Amygdala (tissue), 56 donors: Measurements from ENCODE around the gene SLC10A7.
A peak's percentile ranks its signal among the peaks of the same experiment; 100 is the strongest.

Experiments used
- DNase-seq, 56 donors: peaks; one replicate each; lab custom pipeline; 2025; lab: John Stamatoyannopoulos, UW

SLC10A7 gene

DNA sequence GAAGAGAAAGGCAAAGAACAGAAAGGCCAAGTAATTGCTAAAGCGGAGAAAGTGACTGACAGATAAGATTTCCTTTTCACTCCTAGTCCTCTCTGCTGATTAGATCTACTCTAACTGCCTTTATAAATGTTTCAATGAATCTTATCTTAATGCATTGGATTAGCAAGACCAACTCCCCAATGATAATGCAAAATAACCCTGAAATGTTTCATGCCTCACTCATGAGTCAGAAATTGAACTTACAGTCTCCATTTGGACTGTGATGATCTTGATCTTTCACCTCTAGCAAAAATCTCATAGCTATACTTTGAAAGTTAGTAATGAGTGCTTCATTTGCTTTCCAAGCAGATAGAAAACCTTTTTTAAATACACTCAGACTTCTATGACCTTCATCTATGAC lies 26.5 kb downstream of the SLC10A7 start:
- DNase-seq: no peak

DNA sequence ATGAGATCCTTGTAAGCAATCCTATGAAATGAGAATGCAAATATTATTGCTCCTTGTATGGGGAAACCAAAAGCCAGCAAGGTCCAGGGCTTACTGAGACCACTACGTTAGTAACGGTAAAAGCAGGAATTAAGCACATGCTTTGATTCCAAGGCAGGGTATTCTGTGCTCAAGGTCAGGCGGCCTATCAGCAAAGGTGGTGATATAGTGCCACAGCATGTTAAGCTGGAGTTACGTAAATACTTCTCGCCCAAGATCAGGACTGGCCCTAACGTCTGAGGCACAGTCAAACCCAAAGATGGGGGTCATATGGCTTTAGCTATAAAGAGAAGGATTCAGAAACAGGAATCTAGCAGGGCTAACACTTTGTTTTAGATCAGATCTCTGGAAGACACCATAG lies 27.6 kb downstream of the SLC10A7 start:
- DNase-seq: no peak

DNA sequence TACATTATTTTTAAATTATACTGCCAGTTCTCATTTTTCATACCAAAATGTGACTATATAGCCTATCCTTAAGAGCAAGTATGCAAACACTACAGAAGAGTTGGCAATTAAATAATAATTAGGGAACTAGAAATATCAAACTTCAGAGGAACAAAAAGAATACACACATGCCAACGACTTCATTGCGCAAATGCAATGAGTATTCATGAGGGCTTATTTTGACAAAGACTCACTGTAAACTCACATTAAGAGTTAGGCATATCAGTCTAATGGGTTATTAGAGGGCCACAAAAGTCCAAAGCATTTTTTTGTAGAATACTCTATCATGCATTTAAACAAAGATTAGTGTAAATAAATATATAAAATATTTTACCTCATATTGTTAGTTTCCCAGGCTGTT lies 31.6 kb downstream of the SLC10A7 start:
- no peak for DNase-seq

DNA sequence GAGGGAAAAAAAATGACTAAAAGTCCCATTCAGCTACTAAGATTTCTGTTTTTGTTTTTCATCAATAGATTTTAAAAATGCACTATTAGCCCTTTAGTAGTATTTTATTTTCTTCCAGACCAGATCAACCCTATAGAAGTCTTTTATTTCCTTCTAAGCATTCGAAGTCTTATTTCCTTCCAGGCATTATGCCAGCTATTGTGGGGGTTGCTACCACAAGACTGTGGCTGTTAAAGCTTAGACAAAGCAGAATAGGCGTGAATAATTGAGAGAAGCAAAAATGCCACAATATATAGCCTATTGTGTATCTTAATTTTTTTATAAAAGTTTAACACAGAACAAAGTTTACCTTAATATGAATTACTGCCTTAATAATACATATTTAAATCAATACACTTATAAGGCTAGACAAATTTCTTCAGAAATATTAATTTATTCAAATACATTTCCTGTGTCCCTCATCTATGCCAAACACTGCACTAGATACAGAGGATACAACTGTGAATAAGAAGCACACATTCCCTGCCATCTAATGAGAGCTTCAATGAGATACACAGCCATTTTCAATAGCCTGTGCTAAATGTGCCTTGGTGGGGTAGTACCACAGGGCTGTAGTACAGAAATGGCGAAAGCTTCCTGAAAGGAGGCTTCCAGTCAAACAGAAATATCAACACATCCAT lies 33.1 kb downstream of the SLC10A7 start:
- DNase-seq: no peak

DNA sequence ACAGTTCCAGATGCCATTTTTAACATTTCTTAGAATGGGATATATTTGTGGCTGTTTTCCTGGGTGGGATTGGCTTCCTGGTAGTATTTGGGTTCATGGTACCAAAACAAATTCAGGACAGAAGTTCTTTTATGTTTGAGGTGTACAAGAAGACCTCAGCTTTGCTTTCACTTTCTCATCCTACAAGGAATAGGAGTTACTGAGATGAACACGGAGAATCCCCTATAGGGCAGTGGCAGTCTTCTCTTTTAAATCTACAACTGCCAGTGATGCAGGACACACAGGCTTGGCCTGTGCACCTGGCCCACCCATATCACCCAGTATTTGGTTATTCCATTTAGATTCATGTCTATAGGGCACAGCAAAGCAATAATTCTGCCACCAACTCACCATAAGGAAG lies 35.2 kb downstream of the SLC10A7 start:
- DNase-seq: no peak

DNA sequence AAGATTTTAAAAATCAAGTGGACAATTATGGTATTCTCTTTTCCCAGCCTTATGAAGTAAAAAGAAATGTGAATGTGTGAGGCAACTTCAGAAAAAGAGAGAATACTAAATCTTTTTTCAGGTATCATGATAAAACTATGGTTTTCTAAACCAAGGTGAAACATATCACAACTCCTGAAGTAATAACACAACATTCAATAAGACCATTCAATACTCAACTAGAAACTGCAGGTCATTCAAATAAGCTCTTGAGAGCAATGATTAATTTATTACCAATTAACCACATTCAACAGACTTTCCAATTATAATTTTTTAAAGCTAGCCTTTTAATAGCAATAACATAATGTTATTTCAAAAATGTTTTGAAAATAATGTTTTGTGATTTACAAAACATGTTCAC lies 35.8 kb downstream of the SLC10A7 start:
- DNase-seq: no peak

DNA sequence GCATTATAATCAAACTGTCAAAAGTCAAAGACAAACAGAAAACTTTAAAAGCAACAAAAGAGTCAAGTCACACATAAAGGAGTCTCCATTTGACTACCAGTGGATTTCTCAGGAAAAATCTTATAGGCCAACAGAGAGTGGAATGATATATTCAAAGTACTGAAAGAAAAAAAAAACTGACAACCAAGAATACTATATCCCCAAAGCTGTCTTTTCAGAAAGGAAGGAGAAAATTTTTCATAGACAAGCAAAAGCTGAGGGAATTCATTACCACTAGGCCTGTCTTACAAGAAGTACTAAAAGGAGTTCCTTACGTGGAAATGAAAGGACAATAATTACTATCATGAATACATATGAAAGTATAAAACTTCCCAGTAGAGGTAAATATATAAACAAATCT lies 39.0 kb downstream of the SLC10A7 start:
- DNase-seq: no peak

DNA sequence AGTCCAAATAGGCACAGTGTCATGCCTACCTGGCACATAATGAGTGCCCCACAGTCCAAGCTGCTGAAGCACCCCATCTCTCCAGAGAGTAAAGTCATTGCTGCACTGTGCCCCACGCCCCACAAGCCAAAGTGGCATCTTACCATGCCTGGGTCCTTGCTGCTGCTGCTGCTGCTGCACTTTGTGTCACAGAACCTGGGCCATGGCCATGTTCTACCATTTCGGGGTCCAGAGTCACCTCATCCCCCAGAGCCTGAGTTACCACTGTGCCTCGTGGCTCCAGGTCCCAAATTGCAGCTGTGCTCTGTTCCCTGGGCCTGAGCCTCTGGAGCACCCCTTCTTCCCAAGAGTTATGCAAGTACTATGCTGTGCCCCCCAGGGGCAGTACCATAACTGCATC lies 40.5 kb downstream of the SLC10A7 start:
- DNase-seq: no peak

DNA sequence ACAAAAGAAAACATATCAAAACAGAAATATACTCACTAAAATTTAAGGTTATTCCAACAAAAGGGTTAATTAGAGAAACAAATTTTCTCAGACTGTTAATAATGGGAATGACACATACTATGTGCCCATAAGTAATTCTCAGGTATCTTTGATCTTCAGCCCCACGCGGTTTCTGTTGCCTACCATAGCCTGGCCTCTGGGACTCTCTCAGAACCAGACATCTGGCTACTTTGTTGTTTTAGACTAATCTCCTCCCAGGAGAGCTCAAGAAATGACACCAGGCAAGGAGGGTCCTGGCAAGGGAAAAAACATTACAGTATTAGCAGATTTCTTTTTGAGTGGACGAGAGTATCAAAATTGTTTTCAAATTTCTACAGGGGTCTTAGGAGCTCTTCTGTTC lies 43.7 kb downstream of the SLC10A7 start:
- DNase-seq: no peak

DNA sequence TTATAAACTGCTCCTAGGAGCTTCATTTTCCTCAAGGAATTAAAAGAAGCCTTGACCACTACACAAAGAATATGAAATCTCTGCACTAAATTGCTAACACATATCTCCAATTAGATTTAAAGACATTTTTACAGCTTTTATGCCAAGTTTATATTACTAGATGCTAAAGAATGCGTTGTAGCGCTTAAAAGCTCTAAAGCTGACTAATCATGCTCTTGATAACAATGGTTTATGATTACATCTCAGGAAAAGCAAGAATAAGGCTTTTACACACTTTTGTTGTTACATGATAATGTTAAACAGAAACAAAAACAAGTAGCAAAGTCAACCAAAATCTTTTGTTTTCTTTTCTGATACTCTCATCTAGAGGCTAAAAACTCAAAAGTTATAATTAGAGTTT lies 44.7 kb downstream of the SLC10A7 start:
- no peak for DNase-seq

DNA sequence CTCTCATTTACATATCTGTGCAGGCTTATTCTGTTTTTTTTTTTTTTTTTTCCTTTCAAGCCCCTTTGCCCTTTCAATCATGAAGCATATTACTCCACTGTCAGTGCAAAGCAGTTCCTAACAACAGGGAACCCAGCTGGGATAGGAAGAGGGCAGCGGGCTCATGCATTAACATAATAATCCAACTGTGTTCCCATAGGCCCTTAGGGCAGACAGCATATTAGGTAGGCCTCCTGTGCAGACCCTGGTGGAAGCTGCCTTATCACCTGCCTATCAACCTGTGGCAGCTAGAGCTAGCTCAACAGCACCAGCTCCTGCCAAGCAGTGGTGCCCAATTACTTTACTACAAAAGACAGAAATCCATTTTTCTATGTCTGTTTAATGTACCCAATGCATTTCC lies 49.3 kb downstream of the SLC10A7 start:
- no peak for DNase-seq

DNA sequence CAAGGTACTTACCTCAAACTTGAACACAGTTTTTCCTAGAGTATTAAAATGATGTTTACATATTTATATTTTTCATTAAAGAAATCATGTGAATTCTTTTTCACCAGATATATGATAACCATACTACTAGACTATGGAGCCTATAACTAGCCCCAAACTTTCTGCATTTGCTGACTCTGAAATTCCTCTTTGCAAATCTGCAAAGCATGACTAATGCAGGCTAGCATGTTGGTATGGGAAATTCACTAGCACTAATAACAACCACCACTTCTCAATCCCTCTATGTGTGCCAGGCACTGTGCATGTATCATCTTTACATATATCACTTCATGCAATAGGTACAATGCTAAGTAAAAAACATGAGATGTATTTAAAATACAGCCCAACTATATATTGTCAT lies 51.1 kb downstream of the SLC10A7 start:
- DNase-seq: no peak

DNA sequence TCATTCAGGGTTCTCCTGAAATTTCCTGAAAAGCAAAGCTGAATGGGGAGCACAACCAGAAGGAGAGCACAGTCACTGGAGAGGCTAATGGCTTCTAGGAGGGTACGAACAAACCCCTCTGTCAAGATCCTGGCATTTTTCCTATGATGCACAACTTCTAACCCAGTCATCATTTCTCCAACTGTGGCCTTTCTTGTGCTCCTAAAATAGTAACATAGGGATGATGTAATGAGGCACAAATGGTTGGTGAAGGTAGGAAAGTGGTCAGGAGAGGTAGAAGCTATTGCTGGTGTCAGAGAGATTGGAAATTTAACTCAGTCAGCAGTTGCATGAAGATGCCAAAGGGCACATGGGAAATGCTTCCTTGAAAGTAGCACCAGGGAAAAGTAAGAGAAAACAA lies 52.7 kb downstream of the SLC10A7 start:
- DNase-seq: no peak

DNA sequence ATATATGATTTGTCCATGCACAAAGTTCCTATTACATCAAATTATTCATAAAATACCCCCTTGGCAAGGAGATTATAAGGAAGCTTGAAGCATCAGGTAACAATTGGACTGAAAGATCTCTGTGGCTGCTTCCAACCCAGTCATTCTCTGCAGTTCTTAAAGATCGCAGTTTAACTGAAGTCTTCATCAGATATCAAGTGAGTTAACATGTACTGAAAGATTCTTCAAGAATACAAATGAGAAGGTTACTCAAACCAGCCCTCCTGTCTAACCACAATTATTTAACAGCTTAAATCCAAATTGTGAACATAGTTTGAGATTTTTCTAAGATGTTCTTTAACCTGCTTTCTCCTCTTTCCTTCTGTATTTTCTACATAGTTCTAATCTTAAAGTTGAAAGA lies 56.1 kb downstream of the SLC10A7 start:
- no peak for DNase-seq

DNA sequence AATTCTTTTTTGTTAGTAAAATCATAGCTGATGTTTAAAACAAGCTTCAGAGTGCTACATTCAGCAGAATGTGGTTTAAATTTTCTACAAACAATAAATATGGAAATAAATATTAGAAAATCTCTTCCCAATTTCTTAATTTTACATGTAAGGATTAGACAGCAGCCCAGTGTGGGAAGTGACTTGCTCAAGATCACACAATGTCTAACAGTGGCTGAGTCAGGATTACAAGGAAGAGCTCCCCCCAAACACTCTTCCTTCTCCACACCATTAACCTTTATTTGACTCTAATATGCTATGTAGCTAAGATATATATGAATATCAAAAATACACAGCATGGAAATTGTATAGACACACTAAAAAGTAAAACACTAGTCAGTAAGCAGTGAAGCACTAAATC lies 59.5 kb downstream of the SLC10A7 start:
- DNase-seq: no peak

DNA sequence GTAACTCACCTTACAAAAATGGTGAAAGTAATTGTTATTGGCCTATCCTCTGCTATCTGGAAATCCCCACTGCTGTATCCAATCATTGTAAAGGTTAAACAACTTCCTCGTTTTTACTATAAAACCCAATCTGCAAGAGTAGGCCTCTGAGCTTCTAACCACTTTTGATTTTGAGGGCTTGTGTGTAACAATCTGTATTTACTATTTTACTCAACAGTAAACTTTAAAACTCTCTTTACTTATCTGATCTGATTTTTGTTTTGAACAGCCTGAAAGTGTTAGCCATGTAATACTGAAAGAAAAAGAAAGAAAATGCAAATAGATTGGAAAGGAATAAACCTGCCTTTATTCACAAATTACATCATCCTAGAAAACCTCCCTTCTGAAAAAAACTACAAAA lies 63.1 kb downstream of the SLC10A7 start:
- DNase-seq: no peak

DNA sequence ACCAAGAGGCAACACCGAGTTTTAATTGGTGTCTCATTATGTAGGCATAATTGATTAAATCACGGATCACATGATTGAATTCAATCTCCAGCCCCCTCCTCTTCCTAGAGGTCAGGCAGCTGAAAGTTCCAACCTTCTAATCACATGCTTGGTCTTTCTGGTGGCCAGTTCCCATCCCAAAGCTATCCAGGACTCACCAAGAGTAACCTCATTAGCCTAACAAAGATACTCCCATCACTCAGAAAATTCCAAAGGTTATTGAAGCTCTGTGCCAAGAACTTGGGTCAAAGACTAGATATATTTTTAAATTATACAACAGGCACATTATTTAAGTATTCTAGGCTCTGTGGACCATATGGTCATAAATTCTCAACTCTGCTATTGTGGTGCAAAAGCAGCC lies 65.1 kb downstream of the SLC10A7 start:
- DNase-seq: no peak

DNA sequence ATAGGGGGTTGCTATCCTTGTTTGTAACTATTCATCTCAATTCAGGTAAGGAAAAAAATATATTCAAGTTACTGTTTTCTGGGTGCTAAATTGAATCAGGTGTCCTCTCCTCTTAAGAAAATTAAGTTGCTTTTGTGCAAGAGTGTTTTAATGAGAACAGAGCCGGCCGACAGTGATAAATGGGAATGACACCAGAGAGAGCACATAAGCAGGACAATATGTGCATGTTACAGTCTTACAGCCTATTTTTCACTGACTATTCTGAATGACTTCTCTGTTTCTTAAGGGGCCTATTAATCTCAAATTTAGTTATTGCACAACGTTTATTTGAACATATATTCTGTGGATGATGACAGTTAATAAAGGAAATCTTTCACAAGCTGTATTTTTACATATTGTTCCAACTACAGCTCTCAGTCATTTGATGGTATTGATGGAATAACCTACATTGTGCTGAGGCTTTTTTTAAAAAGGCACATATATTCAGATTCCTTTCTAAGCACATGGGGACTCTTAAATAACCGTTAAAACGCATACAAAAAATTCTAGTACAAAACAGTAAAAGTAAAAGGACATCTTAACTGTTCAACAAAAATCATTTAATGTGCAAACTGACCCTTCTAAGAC lies 68.4 kb downstream of the SLC10A7 start:
- no peak for DNase-seq

DNA sequence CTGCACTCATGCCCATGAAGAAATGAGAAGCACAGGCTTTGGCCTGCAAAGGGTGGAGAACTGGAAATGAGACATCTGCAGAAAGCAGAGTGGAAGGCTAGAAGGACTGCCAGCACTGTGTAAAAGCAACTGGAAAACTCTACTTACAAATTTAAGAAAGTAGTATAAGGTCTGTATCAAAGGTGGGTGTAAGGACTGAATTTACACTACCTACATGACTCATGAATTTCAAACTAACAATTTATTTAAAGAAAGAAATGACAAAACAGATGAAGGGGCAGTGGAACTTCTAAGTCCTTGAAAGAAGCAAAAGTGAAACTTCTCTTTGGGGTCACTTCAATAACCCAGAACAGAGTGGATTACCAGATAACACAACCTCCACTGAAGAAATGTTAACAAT lies 71.2 kb downstream of the SLC10A7 start:
- no peak for DNase-seq

DNA sequence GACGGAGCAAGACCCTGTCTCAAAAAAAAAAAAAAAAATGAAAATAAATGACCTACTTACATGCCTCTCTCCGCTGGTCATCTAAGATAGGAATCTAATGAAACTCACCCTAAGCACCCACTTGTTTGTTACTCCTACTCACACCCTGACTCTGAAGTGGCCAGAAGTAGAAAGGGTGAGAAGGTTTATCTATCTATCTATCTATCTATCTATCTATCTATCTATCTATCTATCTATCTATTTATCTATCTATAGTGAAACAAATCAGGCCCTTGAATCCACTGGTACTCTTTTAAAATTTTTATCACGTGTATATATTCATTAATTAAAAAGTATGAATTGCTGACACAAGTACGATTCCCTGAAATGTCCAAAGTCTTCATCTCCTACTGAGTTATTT lies 75.2 kb downstream of the SLC10A7 start:
- DNase-seq: no peak

DNA sequence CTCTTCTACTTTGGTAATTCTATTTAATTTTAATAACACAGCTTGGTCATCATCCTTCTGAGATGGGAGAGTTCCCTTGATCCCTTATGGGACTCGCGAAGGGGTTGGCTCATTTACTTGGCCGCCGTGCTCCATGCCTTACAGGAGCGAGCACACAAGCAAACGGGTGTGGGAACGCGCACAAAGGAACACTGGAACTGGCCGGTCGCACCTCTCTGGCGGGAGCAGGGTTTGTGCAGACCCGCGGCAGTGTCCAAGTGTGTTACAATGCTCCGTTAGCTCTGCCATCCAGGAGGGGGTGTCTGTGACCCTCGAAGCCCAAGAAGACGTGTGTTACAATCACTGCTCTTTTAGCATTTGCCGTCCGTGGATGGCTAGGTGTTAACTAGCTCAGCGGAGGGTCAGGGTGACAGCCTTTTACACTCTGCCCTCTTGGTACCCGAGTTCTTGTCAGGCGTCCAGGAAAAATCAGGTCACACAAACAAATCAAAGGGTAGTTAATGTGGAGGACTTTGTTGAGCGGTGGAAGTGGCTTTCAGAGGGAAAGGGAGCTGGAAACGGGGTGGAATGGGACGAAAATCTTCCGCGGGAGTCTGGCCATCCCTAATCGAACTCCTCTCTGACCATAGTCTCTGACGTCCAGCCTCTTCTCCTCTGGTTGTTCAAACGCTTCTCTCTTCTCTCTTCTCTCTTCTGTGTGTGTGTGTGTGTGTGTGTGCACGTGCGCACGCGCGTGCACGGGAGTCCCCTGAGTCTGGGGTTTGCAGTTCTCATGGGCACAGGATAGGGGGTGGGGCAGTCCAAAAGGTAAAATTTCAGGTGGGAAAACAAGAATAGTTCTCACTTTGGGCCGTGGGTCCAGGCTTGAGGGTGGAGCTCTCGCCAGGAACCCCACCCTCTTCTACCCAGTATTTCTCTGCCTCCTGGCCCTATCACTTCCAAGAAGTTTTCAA lies 76.3 kb downstream of the SLC10A7 start:
- peak in 1 of 56 donors; percentile 1 for DNase-seq

DNA sequence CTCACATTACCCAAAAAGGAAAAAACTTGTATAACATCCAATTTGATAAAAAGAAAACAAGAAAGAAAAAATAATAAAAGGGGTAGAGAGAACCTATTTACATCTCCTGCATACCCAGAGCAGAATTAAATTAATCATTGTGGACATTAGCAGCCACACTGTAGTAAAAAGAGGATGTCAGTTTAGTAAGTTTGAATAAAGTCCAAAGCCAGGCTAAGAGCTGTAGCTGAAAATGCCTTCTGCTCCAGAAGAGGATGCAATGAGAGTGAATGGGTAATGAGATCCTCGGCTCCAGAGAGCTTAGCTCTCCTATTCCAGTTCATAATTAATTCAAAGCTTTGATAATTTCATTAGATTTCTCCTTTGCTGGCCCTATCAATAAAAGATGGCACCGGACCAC lies 78.2 kb downstream of the SLC10A7 start:
- no peak for DNase-seq
